Heart right ventricle (tissue), 16 donors: ENCODE measurements around the gene WFS1. TPM values are rescaled to one million over a fixed set of nuclear protein-coding genes. Genes with fewer than 3 reads are reported as not detected.

Experiments used
- ATAC-seq, 8 donors: fragments of 200-7000 bp; cut with Tn5 transposase; one replicate each; pipeline ENCODE4 v1.9.1; 2020; ENCODE audit warnings: mild to moderate bottlenecking in 8 of 8, moderate library complexity in 8 of 8, moderate number of reproducible peaks in 1 of 8
- DNase-seq, 2 donors: peaks; one replicate each; pipeline ENCODE4 v3.0.0-alpha.2; 2020
- H3K27ac ChIP-seq, 10 donors: fragments of 200-600 bp; sonication (generic) in 2 of 10; one replicate each; pipeline versions ENCODE4 v1.5.0 to v1.8.0; 2020 to 2022; ENCODE audit warnings: mild to moderate bottlenecking in 3 of 10
- H3K27me3 ChIP-seq, 7 donors: fragments of 200-600 bp; one replicate each; pipeline ENCODE4 v1.8.0; 2021 to 2022; ENCODE audit warnings: mild to moderate bottlenecking in 2 of 7
- H3K36me3 ChIP-seq, 9 donors: fragments of 200-600 bp; sonication (generic) in 1 of 9; one replicate each; pipeline versions ENCODE4 v1.5.0 to v1.8.0; 2020 to 2022; ENCODE audit warnings: mild to moderate bottlenecking in 2 of 9
- H3K4me1 ChIP-seq, 9 donors: fragments of 200-600 bp; sonication (generic) in 1 of 9; one replicate each; pipeline versions ENCODE4 v1.5.0 to v1.8.0; 2020 to 2022; ENCODE audit warnings: mild to moderate bottlenecking in 4 of 9
- H3K4me3 ChIP-seq, 10 donors: fragments of 200-600 bp; sonication (generic) in 2 of 10; one replicate each; pipeline versions ENCODE4 v1.5.0 to v1.8.0; 2020 to 2022; ENCODE audit warnings: mild to moderate bottlenecking in 7 of 10, moderate library complexity in 2 of 10
- H3K9me3 ChIP-seq, 11 donors: fragments of 200-600 bp in 10 of 11; sonication (generic) in 2 of 11; one replicate each; pipeline versions ENCODE4 v1.5.0 to v1.8.0; 2013 to 2022; ENCODE audit warnings: mild to moderate bottlenecking in 2 of 11, control low read depth in 1 of 11, moderate library complexity in 1 of 11
- CTCF ChIP-seq, 9 donors: fragments of 200-600 bp; sonication (generic) in 2 of 9; IDR thresholded peaks; one replicate each; pipeline versions ENCODE4 v1.5.0 to v1.8.0; 2021 to 2022; ENCODE audit warnings: antibody characterized with exemption in 9 of 9, mild to moderate bottlenecking in 5 of 9, moderate library complexity in 1 of 9
- WGBS, 2 donors: extraction: QIAGEN DNeasy Blood & Tissue Kit; methylation state at CpG; one replicate each; pipeline ENCODE4 v1.1.7; 2013; ENCODE audit warnings: inconsistent platforms in 1 of 2; 5-methylcytosine and 5-hydroxymethylcytosine counted together
- intact Hi-C, 10 donors: fragments of 100-400 bp; cut with DNase I; formaldehyde crosslinking; loops; one replicate each; pipeline versions ENCODE4 v1.11.1 to v1.14.2; 2022
- polyA plus RNA-seq, 2 donors: library from polyadenylated mRNA; stranded (reverse); fragments of 200-250 nt; gene quantifications; one replicate each; pipeline ENCODE4 v1.2.3, GENCODE V29; 2013
- total RNA-seq, 10 donors: library from RNA; stranded (reverse); fragmentation: NEBNext Ultra II Directional in 3 of 10; extraction: Animal tissue kit (Norgen Biotek cat#: 25700) in 3 of 10; gene quantifications; one replicate each; pipeline versions ENCODE4 v1.2.1 to v1.2.4, GENCODE V29; 2021 to 2023
- donor health status: Arrhythmogenic right ventricular cardiomyopathy.
- donor health status: ischemic (EF 13 %, LVEDD 7.1; RV severe dilation, severe dysfunction).
- donor health status: healthy with polysubstance abuse.
- donor health status: DM: no; HTN: yes; CAD: no.
- donor health status: DM: no; HTN: no; CAD: no.
- donor health status: ischemic (EF 25% LVEDD 6.9; RV normal size, moderate dysfunction).
- donor health status: ischemic (EF 25% LVEDD 5.7; RV mildly dilated, moderate dysfunction).
- donor health status: healthy.
- donor health status: DM: yes; HTN: yes; CAD: no.
- donor health status: Ischemic cardiomyopathy.
- donor health status: ischemic (EF 35%, LVEDD 5.7; RV mildly dilated, moderate dysfunction).
- donor health status: nonischemic (EF 11% LVEDD 7.7; RV severe dilation, severe dysfunction).
- donor health status: DM: yes; HTN: yes; CAD: no.
- donor health status: PGD.
- donor health status: ischemic (EF 29% LVEDD 5.4; RV normal size, mild dysfunction).
- donor health status: nonischemic (EF 23%, LVEDD 6.1; RV moderate dilation, normal function).

WFS1 gene
- total and polyA plus RNA-seq, 12 donors: 35.0 to 119 (median 69.4) TPM

- Histone ChIP-seq H3K36me3 (no peaks in the 10 kb centered on the region), H3K4me3 (no peak overlapping the region), H3K27me3 (peaks cover 0 to 53% (median 22%) of the 10 kb centered on the region in 7 donors), H3K27ac (no peak overlapping the region), H3K4me1 (no peaks in the 10 kb centered on the region), H3K9me3 (peaks cover 0 to 3% (median 0%) of the 10 kb centered on the region in 11 donors)
- no peak for TF ChIP-seq CTCF (IDR thresholded peaks at IDR 0.05)
- ATAC-seq (no peak), DNase-seq (no peak)
- intact Hi-C loops: no loop called here
- WGBS, 2 donors: 61 to 70% methylated on average over 8 of the region's 8 CpGs
Measured at GRCh38 chr4:6350646-6351045, 81.0 kb downstream of the WFS1 start.

GRCh38 chr4:6351246-6352000, 81.8 kb downstream of the WFS1 start:
- 91 to 92% methylated on average over 22 of the region's 22 CpGs for WGBS, 2 donors
- H3K27ac ChIP-seq: no peak overlapping the region
- intact Hi-C loops: no loop called here
- H3K36me3 ChIP-seq: no peaks in the 10 kb centered on the region
- peaks cover 0 to 50% (median 19%) of the 10 kb centered on the region in 7 donors for H3K27me3 ChIP-seq
- DNase-seq: no peak
- no peak overlapping the region for H3K4me3 ChIP-seq
- no peaks in the 10 kb centered on the region for H3K9me3 ChIP-seq
- no peaks in the 10 kb centered on the region for H3K4me1 ChIP-seq
- no peak for ATAC-seq
- no peak for TF ChIP-seq CTCF (IDR thresholded peaks at IDR 0.05)

- no peak overlapping the region for H3K4me3 ChIP-seq
- no peak overlapping the region for H3K27ac ChIP-seq
- no peaks in the 10 kb centered on the region for H3K9me3 ChIP-seq
- peaks cover 0 to 51% (median 19%) of the 10 kb centered on the region in 7 donors for H3K27me3 ChIP-seq
- no peaks in the 10 kb centered on the region for H3K4me1 ChIP-seq
- DNase-seq: no peak
- H3K36me3 ChIP-seq: no peaks in the 10 kb centered on the region
- no peak for TF ChIP-seq CTCF (IDR thresholded peaks at IDR 0.05)
- intact Hi-C loops: no loop called here
- WGBS, 2 donors: 69 to 70% methylated on average over 13 of the region's 13 CpGs
- ATAC-seq: no peak
Measured at GRCh38 chr4:6352031-6352692, 82.5 kb downstream of the WFS1 start.

Other genes with a start within 250 kb of the WFS1 start
- under 1 TPM in 3 of 10 donors, not detected in 7; 0.13 to 0.76 (median 0.15) TPM for gene JAKMIP1, start 69.3 kb upstream of the WFS1 start, total RNA-seq
- under 1 TPM in 1 of 2 donors, not detected in 1; 0.04 TPM for gene JAKMIP1, start 69.3 kb upstream of the WFS1 start, polyA plus RNA-seq
- gene PPP2R2C, start 202.8 kb downstream of the WFS1 start, total RNA-seq: 10 to 100 TPM in 1 of 10 donors, 1 to 10 TPM in 9; 2.3 to 10.6 (median 5.3) TPM
- under 1 TPM; 0.14 to 0.66 TPM for gene PPP2R2C, start 202.8 kb downstream of the WFS1 start, polyA plus RNA-seq